GM23248 (cell line): ENCODE measurements around the gene MED12. TPM values are rescaled to one million over a fixed set of nuclear protein-coding genes. Genes with fewer than 3 reads are reported as not detected.
A peak's percentile ranks its signal among the peaks of the same experiment; 100 is the strongest.
"Not testable (repeated sequence)": the region's sequence is repeated elsewhere in the genome, so short reads cannot be mapped to it uniquely, and the experiment has no call there.

ENCODE experiments used
- DNase-seq: peaks from one replicate; pipeline ENCODE4 v3.0.0-alpha.2; 2015
- H2AFZ ChIP-seq: fragments of 200-600 bp; sonication (generic); 2 replicates; pipeline ENCODE4 v1.6.1; 2016; ENCODE audit warnings: antibody characterized with exemption
- H3F3A ChIP-seq: fragments of 200-600 bp; sonication (generic); 2 replicates; pipeline ENCODE4 v1.6.1; 2016; ENCODE audit warnings: mild to moderate bottlenecking, antibody characterized with exemption, mixed run types; ENCODE audit not compliant: insufficient read depth
- H3K27ac ChIP-seq: fragments of 200-600 bp; sonication (generic); 2 replicates; pipeline ENCODE4 v1.5.1; 2016; ENCODE audit warnings: mild to moderate bottlenecking
- H3K27me3 ChIP-seq: fragments of 200-600 bp; sonication (generic); replicated peaks from 2 replicates; pipeline ENCODE4 v1.6.1; 2016; ENCODE audit warnings: mild to moderate bottlenecking; ENCODE audit not compliant: insufficient read depth
- H3K36me3 ChIP-seq: fragments of 200-600 bp; sonication (generic); 2 replicates; pipeline ENCODE4 v1.6.1; 2016; ENCODE audit warnings: low read depth, mild to moderate bottlenecking
- H3K4me1 ChIP-seq: fragments of 200-600 bp; sonication (generic); 2 replicates; pipeline ENCODE4 v1.6.1; 2016; ENCODE audit warnings: mild to moderate bottlenecking; ENCODE audit not compliant: insufficient read depth
- H3K4me2 ChIP-seq: fragments of 200-600 bp; sonication (generic); one replicate; pipeline ENCODE4 v1.6.1; 2016; ENCODE audit warnings: mild to moderate bottlenecking; ENCODE audit not compliant: unreplicated experiment
- H3K4me3 ChIP-seq: fragments of 200-600 bp; sonication (generic); 2 replicates; pipeline ENCODE4 v1.5.1; 2016; ENCODE audit warnings: mild to moderate bottlenecking
- H3K79me2 ChIP-seq: fragments of 200-600 bp; sonication (generic); 2 replicates; pipeline ENCODE4 v1.6.1; 2016; ENCODE audit warnings: mild to moderate bottlenecking; ENCODE audit not compliant: insufficient read depth
- H3K9ac ChIP-seq: fragments of 200-600 bp; sonication (generic); 2 replicates; pipeline ENCODE4 v1.6.1; 2016; ENCODE audit warnings: mild to moderate bottlenecking
- H3K9me2 ChIP-seq: fragments of 200-600 bp; sonication (generic); 2 replicates; pipeline ENCODE4 v1.6.1; 2016; ENCODE audit warnings: mixed run types, mild to moderate bottlenecking, moderate library complexity; ENCODE audit not compliant: insufficient read depth
- H3K9me3 ChIP-seq: fragments of 200-600 bp; sonication (generic); one replicate; pipeline ENCODE4 v1.6.1; 2017; ENCODE audit warnings: low read depth
- H4K20me1 ChIP-seq: fragments of 200-600 bp; sonication (generic); 2 replicates; pipeline ENCODE4 v1.6.0; 2016; ENCODE audit not compliant: insufficient read depth
- EZH2 ChIP-seq: fragments of 200-600 bp; sonication (generic); IDR thresholded peaks from 2 replicates; pipeline ENCODE4 v1.6.1; 2018; ENCODE audit warnings: antibody characterized with exemption, mild to moderate bottlenecking; ENCODE audit not compliant: insufficient read depth, poor library complexity, severe bottlenecking
- EZH2phosphoT487 ChIP-seq: fragments of 200-600 bp; sonication (generic); IDR thresholded peaks from 2 replicates; pipeline ENCODE4 v1.6.1; 2018; ENCODE audit warnings: antibody characterized with exemption, moderate library complexity, mild to moderate bottlenecking, low read depth; ENCODE audit not compliant: insufficient read depth
- WGBS, 2 experiments: methylation state at CpG; one replicate each; pipeline ENCODE4 v1.1.6; 2015 to 2017; ENCODE audit warnings: low lambda C conversion rate in 2 of 2, low coverage in 1 of 2; ENCODE audit errors: missing lambda C conversion rate in 2 of 2; 5-methylcytosine and 5-hydroxymethylcytosine counted together
- in situ Hi-C: fragments of 300-500 bp; cut with MboI; formaldehyde crosslinking; loops from 2 replicates; pipeline ENCODE4 v1.15.0; 2020
- polyA plus RNA-seq: library from polyadenylated mRNA; unstranded; fragments of >200 nt; fragmentation: Nextera tagmentation; extraction: Ambion mirVana; gene quantifications from 2 replicates; pipeline ENCODE4 v1.2.1, GENCODE V29; 2016
- total RNA-seq: library from RNA; depleted of rRNA; stranded (reverse); fragments of >200 nt; shearing (Covaris generic); gene quantifications from 2 replicates; pipeline ENCODE4 v1.2.3, GENCODE V29; 2014

MED12 gene
- total and polyA plus RNA-seq, 2 experiments from 2014 or later: 10.0 to 14.9 TPM

DNA sequence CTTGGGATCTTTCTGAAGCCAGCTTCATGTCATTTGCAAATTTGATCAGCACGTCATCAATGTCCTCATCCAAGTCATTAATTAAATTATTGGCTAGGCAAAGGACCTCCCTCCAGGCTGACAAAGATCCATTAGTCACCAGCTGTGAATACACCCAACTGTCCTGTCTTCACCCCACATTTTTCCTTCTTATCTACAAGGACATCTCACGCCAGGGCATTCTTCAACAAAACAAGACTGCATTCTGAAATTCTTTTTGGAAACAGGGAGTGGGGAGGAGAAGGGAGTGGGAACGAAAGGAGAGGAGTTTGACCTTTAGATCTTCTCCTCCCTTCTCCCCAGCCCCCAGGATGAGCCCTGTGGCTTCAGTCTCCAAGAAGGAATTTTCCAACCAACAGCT lies 58.9 kb downstream of the MED12 start:
- H3F3A ChIP-seq: peaks cover 5% of the 10 kb centered on the region; the same call in 1 of the 2 replicates
- peak overlapping the region; percentile 47; the same call in 1 of the 2 replicates for H2AFZ ChIP-seq
- H3K9ac ChIP-seq: peak overlapping the region; percentile 8; the same call in 1 of the 2 replicates
- in situ Hi-C loops: loop anchor here (25.0 kb wide), 1 partner anchor 415 kb away; no protein-coding TSS in a partner anchor
- no peaks in the 10 kb centered on the region for H3K79me2 ChIP-seq
- no peaks in the 10 kb centered on the region for H3K27me3 ChIP-seq
- H3K36me3 ChIP-seq: no peaks in the 10 kb centered on the region
- H3K4me3 ChIP-seq: no peak overlapping the region
- H3K9me3 ChIP-seq: no peaks in the 10 kb centered on the region
- H4K20me1 ChIP-seq: no peaks in the 10 kb centered on the region
- 19 to 27% methylated on average over 3 of the region's 3 CpGs for WGBS, 2 experiments
- H3K27ac ChIP-seq: peak overlapping the region; percentile 30; the same call in 1 of the 2 replicates
- no peak for TF ChIP-seq EZH2
- TF ChIP-seq EZH2phosphoT487: no peak
- peak; percentile 47 for DNase-seq
- peaks cover 18% of the 10 kb centered on the region for H3K4me1 ChIP-seq
- no peak overlapping the region for H3K4me2 ChIP-seq
- no peaks in the 10 kb centered on the region for H3K9me2 ChIP-seq

DNA sequence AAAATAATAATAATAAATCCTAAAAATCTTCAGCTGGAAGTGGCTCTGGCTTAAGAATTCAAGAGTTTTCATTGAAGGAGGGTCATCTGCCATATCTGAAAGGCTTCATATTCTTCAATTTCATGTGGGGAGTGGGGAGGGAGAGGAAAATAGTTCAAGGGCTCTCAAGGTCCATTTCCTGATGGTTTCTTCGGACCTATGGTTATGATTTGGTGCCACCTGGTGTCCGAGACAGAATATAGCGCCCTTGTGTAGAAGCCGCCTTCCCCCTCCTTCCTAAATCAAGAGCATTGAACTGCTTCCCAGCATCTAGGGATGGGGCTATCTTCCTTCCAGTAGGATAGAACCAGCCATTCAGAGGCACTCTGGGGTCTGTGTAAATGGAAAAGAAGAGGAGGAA lies 60.5 kb downstream of the MED12 start:
- Histone ChIP-seq H4K20me1 (no peaks in the 10 kb centered on the region), H3K27ac (peak overlapping the region; percentile 64), H3K9me2 (no peaks in the 10 kb centered on the region), H3K9ac (0 out of 2 replicates have a peak overlapping the region, but pooled peaks have one; percentile 36), H3K27me3 (no peaks in the 10 kb centered on the region), H3K4me2 (no peak overlapping the region), H2AFZ (peak overlapping the region; percentile 47), H3K4me3 (no peak overlapping the region), H3K4me1 (peaks cover 21% of the 10 kb centered on the region), H3K9me3 (no peaks in the 10 kb centered on the region), H3K36me3 (no peaks in the 10 kb centered on the region), H3K79me2 (no peaks in the 10 kb centered on the region), H3F3A (peaks cover 5% of the 10 kb centered on the region; the same call in 1 of the 2 replicates)
- DNase-seq: peak; percentile 74
- in situ Hi-C loops: loop anchor here (25.0 kb wide), 1 partner anchor 417 kb away; no protein-coding TSS in a partner anchor
- TF ChIP-seq EZH2: no peak
- no peak for TF ChIP-seq EZH2phosphoT487
- WGBS, 2 experiments: 0 to 6% methylated on average over 2 to 4 of the region's 4 CpGs

DNA sequence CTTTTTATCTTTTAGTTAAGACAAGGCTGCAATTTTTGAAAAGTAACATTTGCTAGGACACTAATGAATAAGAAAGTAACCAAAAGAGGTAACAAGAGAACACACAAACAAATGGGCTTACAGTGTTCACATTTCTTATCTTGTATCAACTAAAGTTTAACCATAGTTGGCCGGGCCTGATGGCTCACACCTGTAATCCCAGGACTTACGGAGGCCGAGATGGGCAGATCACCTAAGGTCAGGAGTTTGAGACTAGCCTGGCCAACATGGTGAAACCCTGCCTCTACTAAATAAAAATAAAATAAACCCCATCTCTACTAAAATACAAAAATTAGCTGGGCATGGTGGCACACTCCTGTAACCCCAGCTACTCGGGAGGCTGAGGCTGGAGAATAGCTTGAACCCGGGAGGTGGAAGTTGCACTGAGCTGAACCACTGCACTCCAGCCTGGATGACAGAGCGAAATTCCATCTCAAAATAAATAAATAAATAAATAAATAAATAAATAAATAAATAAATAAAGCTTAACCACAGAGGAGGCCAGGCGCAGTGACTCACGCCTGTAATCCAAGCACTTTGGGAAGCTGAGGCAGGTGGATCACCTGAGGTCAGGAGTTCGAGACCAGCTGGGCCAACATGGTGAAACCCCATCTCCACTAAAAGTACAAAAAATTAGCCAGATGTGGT lies 62.3 kb downstream of the MED12 start:
- not testable (repeated sequence) for DNase-seq, H3K79me2 ChIP-seq, H3K9me3 ChIP-seq, H3K27me3 ChIP-seq, H3K27ac ChIP-seq, H4K20me1 ChIP-seq, H3K9me2 ChIP-seq, H3K4me2 ChIP-seq, H3F3A ChIP-seq, H3K36me3 ChIP-seq, H3K4me3 ChIP-seq, H3K9ac ChIP-seq
- WGBS, 2 experiments: 90 to 96% methylated on average over 8 to 9 of the region's 9 CpGs
- Histone ChIP-seq H3K4me1 (peaks cover 21% of the 10 kb centered on the region), H2AFZ (peak overlapping the region; percentile 88; the same call in 1 of the 2 replicates)
- in situ Hi-C loops: loop anchor here (25.0 kb wide), 1 partner anchor 418 kb away; no protein-coding TSS in a partner anchor

DNA sequence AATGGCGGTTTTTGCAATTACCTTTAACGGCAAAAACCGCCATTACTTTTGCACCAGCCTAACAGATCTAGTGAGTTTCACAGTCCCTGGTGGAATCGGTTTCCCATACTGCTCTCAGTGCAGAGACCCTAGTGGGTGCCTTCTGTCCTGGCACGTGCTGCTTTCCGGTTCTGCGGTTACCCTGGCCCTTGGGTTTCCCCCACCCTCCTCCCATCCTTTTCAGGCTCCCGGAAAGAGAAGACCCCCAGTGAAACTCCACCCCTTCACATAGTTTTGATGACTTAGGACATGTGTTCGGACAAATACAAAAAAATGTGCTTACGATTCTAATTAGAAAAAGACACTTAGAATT lies 63.1 kb downstream of the MED12 start:
- H3K9me3 ChIP-seq: no peaks in the 10 kb centered on the region
- H3K27ac ChIP-seq: peak overlapping the region; percentile 77
- no peaks in the 10 kb centered on the region for H4K20me1 ChIP-seq
- in situ Hi-C loops: loop anchor here (25.0 kb wide), 1 partner anchor 419 kb away; no protein-coding TSS in a partner anchor
- H3K9ac ChIP-seq: peak overlapping the region; percentile 93
- TF ChIP-seq EZH2 (no peak), EZH2phosphoT487 (no peak)
- peaks cover 21% of the 10 kb centered on the region for H3K4me1 ChIP-seq
- WGBS, 2 experiments: 3 to 4% methylated on average over 8 to 10 of the region's 10 CpGs
- peak overlapping the region; percentile 88 for H2AFZ ChIP-seq
- no peaks in the 10 kb centered on the region for H3K27me3 ChIP-seq
- peak overlapping the region; percentile 86 for H3K4me3 ChIP-seq
- no peaks in the 10 kb centered on the region for H3K79me2 ChIP-seq
- no peaks in the 10 kb centered on the region for H3K36me3 ChIP-seq
- H3F3A ChIP-seq: peaks cover 5% of the 10 kb centered on the region; the same call in 1 of the 2 replicates
- peak; percentile 28 for DNase-seq
- peak overlapping the region; percentile 86 for H3K4me2 ChIP-seq
- H3K9me2 ChIP-seq: no peaks in the 10 kb centered on the region
